Measurements from ENCODE around the gene TEX2. TPM values are rescaled to one million over a fixed set of nuclear protein-coding genes. Genes with fewer than 3 reads are reported as not detected.

Gene TEX2
- total and polyA plus RNA-seq, 2 of the 13 experiments (the other 11 are each of a cell fraction or from before 2014, with no cell fraction given) = 21.4 to 37.7 TPM

- peak; percentile 34 for TF ChIP-seq ZBTB34 (CRISPR knock-in tag; IDR thresholded peaks at IDR 0.05)
- TF ChIP-seq SRSF9 (IDR thresholded peaks at IDR 0.05; ENCODE audit: borderline replicate concordance, insufficient read depth, low read depth, low read length, poor library complexity, severe bottlenecking) = no peak
- TF ChIP-seq ZNF577 (CRISPR knock-in tag; IDR thresholded peaks at IDR 0.05; ENCODE audit: borderline replicate concordance, low read depth) = no peak
- TF ChIP-seq STAG1 (CRISPR knock-in tag; IDR thresholded peaks at IDR 0.05) = no peak
- TF ChIP-seq TAF15 (IDR thresholded peaks at IDR 0.05; ENCODE audit: low read depth, low read length, poor library complexity, severe bottlenecking) = peak; percentile 7
- peak; percentile 35 for TF ChIP-seq YY1 (IDR thresholded peaks at IDR 0.05; ENCODE audit: insufficient read depth, insufficient replicate concordance, low read depth, low read length)
- TF ChIP-seq CENPBD1 (CRISPR knock-in tag; IDR thresholded peaks at IDR 0.05; ENCODE audit: borderline replicate concordance, low read depth) = 0 out of 2 replicates have a peak, but pooled peaks have one; percentile 72
- peak; percentile 4; the same call in 1 of the 2 replicates for TF ChIP-seq AHDC1 (CRISPR knock-in tag; IDR thresholded peaks at IDR 0.05; ENCODE audit: borderline replicate concordance)
- 0 out of 2 replicates have a peak, but pooled peaks have one; percentile 9 for TF ChIP-seq ZNF713 (CRISPR knock-in tag; IDR thresholded peaks at IDR 0.05)
- TF ChIP-seq ZBTB3 (CRISPR knock-in tag; IDR thresholded peaks at IDR 0.05; ENCODE audit: borderline replicate concordance, low read depth) = no peak
- TF ChIP-seq GATAD1 (CRISPR knock-in tag; IDR thresholded peaks at IDR 0.05) = no peak; the same call in 1 of the 2 replicates
- 0 out of 2 replicates have a peak, but pooled peaks have one; percentile 55 for TF ChIP-seq BRCA1 (CRISPR knock-in tag; IDR thresholded peaks at IDR 0.05)
- TF ChIP-seq, protein P1, sequence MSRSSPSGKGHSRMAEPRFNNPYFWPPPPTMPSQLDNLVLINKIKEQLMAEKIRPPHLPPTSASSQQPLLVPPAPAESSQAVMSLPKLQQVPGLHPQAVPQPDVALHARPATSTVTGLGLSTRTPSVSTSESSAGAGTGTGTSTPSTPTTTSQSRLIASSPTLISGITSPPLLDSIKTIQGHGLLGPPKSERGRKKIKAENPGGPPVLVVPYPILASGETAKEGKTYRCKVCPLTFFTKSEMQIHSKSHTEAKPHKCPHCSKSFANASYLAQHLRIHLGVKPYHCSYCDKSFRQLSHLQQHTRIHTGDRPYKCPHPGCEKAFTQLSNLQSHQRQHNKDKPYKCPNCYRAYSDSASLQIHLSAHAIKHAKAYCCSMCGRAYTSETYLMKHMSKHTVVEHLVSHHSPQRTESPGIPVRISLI (CRISPR knock-in tag; IDR thresholded peaks at IDR 0.05; ENCODE audit: borderline replicate concordance) = no peak
- no peak for TF ChIP-seq ARNT2 (CRISPR knock-in tag; IDR thresholded peaks at IDR 0.05; ENCODE audit: low read depth)
- TF ChIP-seq ZNF503 (CRISPR knock-in tag; IDR thresholded peaks at IDR 0.05) = no peak
Measured at GRCh38 chr17:64146418-64147109, 116.5 kb downstream of the TEX2 start (continued).

Data from HepG2 (cell line).